Stimulated activated CD4-positive, alpha-beta T cell treated with anti-CD3 and anti-CD28 coated beads, Interleukin-15, amount 100 ng/mL, for 1 hour (primary cell): ENCODE measurements around the gene COL25A1.

ENCODE experiments used
- DNase-seq, 2 donors: peaks; one replicate each; pipeline ENCODE4 v3.0.0-alpha.2; 2020; ENCODE audit warnings: low read depth in 1 of 2, low spot score in 1 of 2

COL25A1 gene

DNA sequence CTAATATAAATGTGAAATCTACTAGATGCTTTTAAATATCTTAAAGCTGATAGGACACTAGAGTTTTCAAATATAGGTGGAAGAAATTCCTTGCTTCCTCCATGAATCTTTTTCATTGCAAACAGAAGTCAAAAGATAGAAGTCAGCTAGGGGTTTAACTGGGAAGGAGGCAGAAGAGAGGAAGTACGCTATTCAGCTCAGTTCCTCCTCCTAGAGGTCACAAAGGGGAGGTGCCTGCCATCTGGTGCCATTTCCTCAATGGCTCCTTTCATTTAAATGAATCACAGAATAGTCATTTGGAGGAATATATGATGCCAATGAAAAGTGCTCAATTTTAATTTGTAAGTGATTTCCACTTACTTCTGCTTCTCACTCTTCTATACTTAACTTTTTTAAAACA is 8.5 kb downstream of the COL25A1 start:
- DNase-seq = no peak

DNA sequence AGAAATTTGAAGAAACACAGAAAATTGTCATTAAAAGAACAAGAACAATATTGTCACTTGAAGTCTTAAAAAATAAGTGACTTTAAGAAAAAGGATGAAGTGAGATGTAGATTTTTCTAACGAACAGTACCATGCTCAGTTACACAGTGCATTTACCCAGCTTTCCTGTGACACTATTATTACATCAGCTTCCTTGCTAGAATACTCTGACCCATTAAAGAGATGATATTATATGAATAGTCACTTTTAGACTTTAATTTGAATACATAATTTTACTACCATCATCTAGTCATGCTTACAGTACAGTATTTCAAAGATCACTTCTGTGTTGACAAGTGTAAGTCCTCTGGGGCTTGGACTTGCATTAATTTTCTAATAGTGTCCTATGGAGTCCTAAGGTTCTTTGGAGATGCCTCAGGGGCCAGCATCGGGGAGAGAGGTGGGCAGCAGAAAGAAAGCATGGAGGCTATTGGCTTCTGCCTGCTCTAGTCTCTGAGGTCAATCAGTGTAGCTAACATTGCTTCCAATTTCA is 10.7 kb downstream of the COL25A1 start:
- DNase-seq = no peak

DNA sequence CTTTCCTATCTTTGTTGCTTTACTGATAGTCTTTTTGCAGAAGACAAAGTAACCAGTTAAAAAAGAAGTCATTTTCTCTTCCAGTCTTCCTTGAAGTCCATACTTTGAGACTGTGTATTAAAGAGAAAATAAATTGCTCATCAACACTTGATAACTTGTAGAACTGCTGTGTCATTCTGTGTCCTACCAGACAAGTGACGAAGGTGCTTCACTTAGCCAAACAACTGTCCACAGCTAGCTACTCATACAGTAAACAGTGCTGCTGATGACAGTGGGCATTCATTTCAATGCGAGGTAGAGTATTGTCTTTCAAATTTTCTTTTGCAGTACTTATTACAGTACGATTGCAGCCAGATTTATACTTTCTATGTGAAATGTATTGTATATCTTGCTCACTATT is 11.5 kb downstream of the COL25A1 start:
- DNase-seq = no peak

DNA sequence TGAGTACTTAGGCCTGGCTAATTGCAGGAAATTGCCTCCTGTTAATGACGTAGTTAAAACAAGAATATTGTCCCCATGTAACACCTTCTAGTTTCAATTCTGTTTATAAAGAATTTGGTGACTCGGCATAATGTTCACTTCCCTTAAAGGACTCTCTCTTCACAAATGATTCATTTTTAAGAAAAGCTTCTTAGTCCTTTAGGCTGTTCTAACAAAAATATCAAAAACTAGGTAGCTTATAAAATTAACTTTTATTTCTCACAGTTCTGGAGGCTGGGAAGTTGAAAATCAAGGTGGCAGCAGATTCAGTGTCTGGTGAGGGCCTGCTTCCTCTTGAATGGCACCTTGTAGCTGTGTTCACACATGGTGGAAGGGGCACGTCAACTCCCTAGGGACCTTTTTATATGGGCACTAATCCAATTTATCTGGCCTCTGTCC is 23.8 kb downstream of the COL25A1 start:
- DNase-seq = no peak

- DNase-seq = no peak
Measured at GRCh38 chr4:109276482-109277095, 25.9 kb downstream of the COL25A1 start.

GRCh38 chr4:109275066-109275745 is 27.3 kb downstream of the COL25A1 start:
- DNase-seq = no peak

- DNase-seq = no peak
Measured at GRCh38 chr4:109266891-109267290, 35.6 kb downstream of the COL25A1 start.

DNA sequence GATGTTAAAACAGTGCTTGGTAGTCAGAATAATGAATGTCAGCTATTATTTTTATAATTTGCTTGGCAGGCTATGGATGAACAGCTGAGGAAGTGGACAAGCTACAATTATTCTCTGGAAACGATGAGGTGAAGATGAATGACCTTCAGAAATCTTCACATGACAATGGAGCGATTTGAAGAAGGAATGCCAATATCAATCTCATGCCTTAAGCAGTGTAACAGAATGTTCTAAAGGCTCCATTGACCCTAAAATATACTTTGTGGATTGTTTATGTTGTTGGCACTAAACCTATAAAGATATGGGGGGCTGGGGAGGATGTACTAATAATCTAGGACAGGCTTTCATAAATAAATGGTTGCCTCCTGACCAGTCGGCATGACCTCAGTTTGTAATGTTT is 36.2 kb downstream of the COL25A1 start:
- DNase-seq = no peak

GRCh38 chr4:109263721-109264120 is 38.7 kb downstream of the COL25A1 start:
- DNase-seq = no peak

DNA sequence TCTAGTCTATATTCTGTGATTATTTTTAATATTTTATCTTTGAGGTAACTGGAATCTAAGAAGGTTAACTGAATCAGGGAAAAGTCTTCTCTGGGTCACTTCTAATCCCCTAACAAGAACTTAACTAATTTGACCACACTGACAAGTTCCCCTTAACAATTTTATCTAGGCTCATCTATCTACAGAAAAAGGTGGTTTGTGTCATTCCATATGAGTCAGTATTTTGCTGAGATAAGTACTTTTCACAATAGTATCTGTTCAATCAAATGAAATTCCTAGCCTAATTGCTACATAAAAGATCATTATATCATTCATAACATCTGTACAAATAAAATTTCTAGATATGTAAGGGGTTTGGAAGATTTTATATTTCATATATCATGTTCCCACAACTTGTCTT is 45.6 kb downstream of the COL25A1 start:
- DNase-seq = no peak

DNA sequence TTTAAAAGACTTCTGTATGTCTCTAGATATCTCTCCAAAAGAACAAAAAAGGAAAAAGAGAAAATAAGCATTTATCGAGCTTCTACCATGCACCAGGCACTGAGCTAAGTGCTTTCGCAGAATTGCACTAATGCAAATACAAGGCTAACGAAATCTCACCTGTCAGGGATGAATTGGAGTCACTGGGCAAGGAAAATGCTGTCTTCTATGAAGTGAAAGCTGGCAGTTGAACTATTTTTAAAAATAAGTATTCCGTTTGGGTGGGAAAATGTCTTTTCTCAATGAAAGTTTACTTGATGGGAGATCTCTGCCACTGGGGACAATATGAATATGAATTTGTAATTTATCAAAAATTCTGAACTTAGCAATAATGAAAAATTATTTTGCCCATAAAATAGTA is 47.6 kb downstream of the COL25A1 start:
- no peak for DNase-seq

- no peak for DNase-seq
Measured at GRCh38 chr4:109251396-109251795, 51.1 kb downstream of the COL25A1 start.

DNA sequence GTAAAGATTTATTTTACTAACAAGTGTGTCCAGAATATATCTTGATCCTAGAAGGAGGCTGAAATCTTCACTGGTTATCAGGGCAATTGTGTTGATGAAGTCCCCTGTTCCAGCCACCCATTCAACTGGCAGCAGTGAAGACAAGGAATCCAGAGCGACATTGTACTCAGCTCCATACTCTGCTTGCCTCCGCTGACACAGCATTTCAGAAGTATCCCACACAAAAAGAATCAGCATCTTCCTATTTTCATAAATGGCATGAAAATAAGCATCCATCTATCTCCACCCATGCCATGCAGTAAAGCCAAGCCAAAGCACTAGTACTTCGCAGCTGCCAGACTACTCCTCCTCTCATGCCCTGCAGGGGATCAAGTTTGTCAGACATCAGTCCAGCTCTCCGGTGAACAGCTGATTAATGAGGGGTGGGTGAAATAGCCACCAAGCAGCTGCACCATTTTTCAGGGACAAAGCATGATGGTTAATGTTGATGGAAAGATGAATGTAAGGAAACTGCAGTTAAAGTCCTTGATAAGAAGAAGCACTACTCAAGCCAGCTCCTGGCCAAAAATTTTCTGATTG is 54.0 kb downstream of the COL25A1 start:
- DNase-seq = no peak

DNA sequence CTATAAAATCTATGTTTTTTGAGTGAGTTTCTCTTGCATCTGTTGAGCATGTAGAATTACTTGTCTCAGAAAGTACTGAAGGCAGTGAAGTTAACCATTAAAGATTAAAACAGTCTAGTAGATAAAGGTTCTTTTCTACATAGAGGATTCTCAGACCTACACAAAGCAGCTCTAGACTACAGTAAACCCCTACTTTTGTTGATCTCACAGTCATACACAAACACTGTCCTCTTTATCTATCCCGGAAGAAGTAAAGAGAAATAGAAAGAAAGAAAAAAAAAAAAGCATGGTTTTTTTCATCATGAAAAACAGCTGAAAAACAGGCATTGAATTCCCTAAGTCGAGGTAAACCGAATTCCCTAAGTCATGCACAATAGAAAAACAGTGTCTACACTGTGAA is 58.6 kb downstream of the COL25A1 start:
- DNase-seq = no peak

DNA sequence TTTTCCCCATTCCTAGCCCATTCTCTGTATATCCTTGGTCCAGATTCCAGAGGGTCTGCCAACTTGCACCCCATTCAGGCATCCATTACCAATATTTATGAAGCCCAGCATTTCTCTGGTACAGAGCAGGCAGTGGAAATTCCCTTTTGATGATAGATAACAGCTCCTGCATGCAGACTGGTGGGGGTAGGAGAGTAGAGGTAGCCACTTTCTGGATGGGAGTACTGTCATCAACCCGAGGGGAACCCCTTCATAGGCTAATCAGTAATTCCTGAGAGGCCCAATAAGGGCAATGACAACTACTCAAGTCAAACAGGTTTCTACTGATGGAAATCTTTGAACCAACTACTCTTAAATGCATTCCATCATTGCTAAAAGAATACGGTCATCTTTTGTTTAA is 63.7 kb downstream of the COL25A1 start:
- DNase-seq = no peak

DNA sequence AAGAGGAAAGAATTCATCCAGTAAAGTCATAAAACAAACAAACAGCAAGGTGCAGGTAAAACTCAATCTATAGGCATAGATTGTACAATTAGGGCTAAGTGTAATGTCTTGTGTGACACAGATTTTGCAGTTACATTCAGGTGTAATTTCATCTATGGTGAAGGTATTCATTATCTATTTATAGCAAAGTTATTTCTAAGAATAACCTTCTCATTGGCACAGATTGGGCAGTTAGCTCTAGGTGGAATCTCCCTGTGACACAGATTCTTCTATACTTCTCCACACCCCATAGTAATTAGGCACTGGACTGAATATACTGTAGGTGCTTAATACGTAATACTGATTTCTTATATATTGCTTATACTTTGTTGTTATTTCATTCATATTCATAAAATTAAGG is 66.8 kb downstream of the COL25A1 start:
- no peak for DNase-seq

- DNase-seq = no peak
Measured at GRCh38 chr4:109234596-109234995, 67.9 kb downstream of the COL25A1 start.

DNA sequence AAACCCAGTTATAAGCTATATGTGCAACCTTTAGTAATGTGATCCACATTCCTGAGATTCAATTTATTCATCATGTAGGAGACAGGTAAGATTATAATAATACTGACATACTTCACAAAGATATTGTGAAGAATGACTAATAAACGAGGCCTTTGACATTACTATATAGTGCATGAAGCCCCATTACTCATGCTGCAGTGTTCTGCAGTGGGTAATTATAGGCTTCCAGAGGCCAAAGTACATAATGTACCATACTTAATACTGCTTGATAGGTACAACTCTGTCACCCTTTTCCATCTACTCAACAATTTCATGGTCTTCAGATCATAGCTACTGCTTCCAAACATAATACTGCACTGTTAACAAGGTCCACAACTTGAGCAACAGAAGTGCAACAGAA is 68.9 kb downstream of the COL25A1 start:
- DNase-seq = no peak

- no peak for DNase-seq
Measured at GRCh38 chr4:109232681-109233080, 69.8 kb downstream of the COL25A1 start.

DNA sequence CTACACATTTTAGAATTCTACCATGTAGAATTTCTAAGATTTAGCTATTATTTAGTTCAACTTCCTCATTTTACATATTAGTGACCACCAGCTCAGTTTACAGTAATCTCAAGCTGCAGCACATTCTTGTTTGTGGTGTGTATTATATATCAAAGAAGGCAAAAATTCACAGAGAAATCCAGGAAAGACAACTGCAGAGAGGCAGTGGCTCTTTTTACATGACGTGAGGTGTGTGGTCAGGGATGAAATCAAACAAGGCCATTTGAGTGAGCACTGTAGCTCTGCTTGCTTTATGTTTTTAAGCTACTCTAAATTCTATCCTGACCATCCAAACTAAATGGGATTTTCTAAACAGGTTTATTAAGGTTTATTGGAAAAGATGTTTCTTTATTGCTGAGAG is 71.1 kb downstream of the COL25A1 start:
- no peak for DNase-seq

DNA sequence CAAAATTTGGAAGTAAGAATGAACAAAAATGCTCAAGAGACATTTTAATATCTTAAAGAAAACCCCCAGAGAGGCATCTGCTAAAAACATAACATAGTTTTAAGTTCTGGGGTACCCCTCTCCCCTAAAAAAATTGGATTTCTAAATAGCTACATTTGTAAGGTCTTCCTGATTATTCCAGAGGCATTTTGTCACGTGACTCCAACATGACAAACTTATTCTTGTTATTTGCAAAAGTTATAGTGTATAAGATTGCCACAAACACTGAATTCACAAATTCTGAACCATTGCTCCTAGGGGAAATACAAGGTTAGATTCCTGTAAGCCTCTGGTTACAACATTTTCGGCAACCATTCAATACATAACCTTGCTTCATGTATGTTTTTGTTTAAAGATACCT is 73.4 kb downstream of the COL25A1 start:
- DNase-seq = no peak

- DNase-seq = no peak
Measured at GRCh38 chr4:109218288-109218687, 84.2 kb downstream of the COL25A1 start.
